Uterus (tissue), 4 donors: Measurements from ENCODE around the gene INKA1. TPM values are rescaled to one million over a fixed set of nuclear protein-coding genes. Genes with fewer than 3 reads are reported as not detected.

Experiments used
- DNase-seq, 2 donors: peaks; one replicate each; pipeline ENCODE4 v3.0.0-alpha.2; 2019 to 2020
- H3K27ac ChIP-seq, 2 donors: fragments of 200-600 bp; sonication (generic); 1 replicate in 1 of 2; 2 replicates in 1 of 2; pipeline ENCODE4 v1.5.1; 2016 to 2018
- H3K27me3 ChIP-seq, 2 donors: fragments of 200-600 bp; sonication (generic); one replicate each; pipeline ENCODE4 v1.5.1; 2018 to 2019; ENCODE audit warnings: control low read depth in 1 of 2
- H3K36me3 ChIP-seq, 2 donors: fragments of 200-600 bp; sonication (generic); one replicate each; pipeline ENCODE4 v1.5.1; 2019; ENCODE audit warnings: control low read depth in 1 of 2
- H3K4me1 ChIP-seq, 2 donors: fragments of 200-600 bp; sonication (generic); one replicate each; pipeline ENCODE4 v1.5.1; 2018 to 2019; ENCODE audit warnings: control low read depth in 1 of 2
- H3K4me3 ChIP-seq, 2 donors: fragments of 200-600 bp; sonication (generic); 1 replicate in 1 of 2; 2 replicates in 1 of 2; pipeline ENCODE4 v1.5.1; 2018 to 2019; ENCODE audit warnings: mild to moderate bottlenecking in 1 of 2
- H3K9me3 ChIP-seq, 2 donors: fragments of 200-600 bp; sonication (generic); one replicate each; pipeline ENCODE4 v1.5.1; 2019; ENCODE audit warnings: control low read depth in 1 of 2
- CTCF ChIP-seq, 4 experiments: fragments of 200-600 bp in 2 of 4; fragments of 450-650 bp in 2 of 4; sonication (generic) in 2 of 4; IDR thresholded peaks; one replicate each; pipeline ENCODE4 v1.5.1; 2016 to 2019; ENCODE audit warnings: antibody characterized with exemption in 4 of 4, mild to moderate bottlenecking in 2 of 4, moderate library complexity in 1 of 4
- POLR2A ChIP-seq, 2 donors: fragments of 450-650 bp; IDR thresholded peaks; one replicate each; pipeline ENCODE4 v1.6.1; 2016; ENCODE audit warnings: antibody characterized with exemption in 2 of 2, mild to moderate bottlenecking in 1 of 2, moderate library complexity in 1 of 2
- intact Hi-C: fragments of 100-400 bp; cut with DNase I; formaldehyde crosslinking; loops from one replicate; pipeline ENCODE4 v1.15.1; 2023; ENCODE audit warnings: low total_unique reads
- total RNA-seq, 4 donors: library from RNA; depleted of rRNA in 3 of 4; stranded (reverse); fragments of >200 nt in 3 of 4; gene quantifications; one replicate each; pipeline versions ENCODE4 v1.1.0 to v1.2.4, GENCODE V29; 2014 to 2023
- donor health status: DM: yes; HTN: yes; CAD: no.

Gene INKA1
- 10 to 100 TPM in 1 of 4 donors, 1 to 10 TPM in 3; 3.1 to 16.7 (median 6.6) TPM for total RNA-seq

- no peaks in the 10 kb centered on the region for H3K27me3 ChIP-seq
- H3K4me1 ChIP-seq: peaks cover 0 to 32% of the 10 kb centered on the region in 2 donors
These were observed at the start of gene INKA1 for GRCh38 chr3:49802719-49803464. Gene INKA1 (plus strand): TSS chr3:49803261. CDS start chr3:49803393, 132 bp downstream.

DNA sequence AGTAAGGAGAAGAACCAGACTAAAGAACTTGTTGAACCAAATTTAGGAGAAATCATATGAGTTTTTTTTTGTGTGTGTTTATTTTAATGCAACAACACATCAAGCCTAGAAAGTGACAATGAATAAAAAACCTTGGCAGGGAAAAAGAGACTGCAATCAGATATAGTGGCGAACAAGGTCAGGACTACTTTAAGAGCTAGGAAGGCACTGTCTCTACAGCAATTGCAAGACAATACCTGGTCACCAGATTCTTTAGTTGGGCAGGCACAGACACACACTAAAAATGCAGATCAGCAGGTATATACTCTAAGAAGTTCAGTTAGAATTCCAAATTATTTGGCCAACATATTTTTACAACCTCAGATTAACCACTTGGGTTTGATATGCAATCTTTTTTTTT, 48.5 kb upstream of the INKA1 start:
- TF ChIP-seq CTCF (IDR thresholded peaks at IDR 0.05): no peak
- TF ChIP-seq POLR2A (IDR thresholded peaks at IDR 0.05): no peak
- intact Hi-C loops: no loop called here
- Histone ChIP-seq H3K4me1 (peaks cover 0 to 6% of the 10 kb centered on the region in 2 donors), H3K27ac (no peak overlapping the region), H3K27me3 (no peaks in the 10 kb centered on the region), H3K9me3 (no peaks in the 10 kb centered on the region), H3K36me3 (no peaks in the 10 kb centered on the region), H3K4me3 (no peak overlapping the region)
- DNase-seq: no peak

More at GRCh38 chr3:49802719-49803464, at the start of gene INKA1:
- Histone ChIP-seq H3K27ac (peak within 1 kb of the TSS; percentile 92 to 94), H3K36me3 (no peaks in the 10 kb centered on the region), H3K9me3 (no peaks in the 10 kb centered on the region), H3K4me3 (peak within 1 kb of the TSS; percentile 72 to 84)
- intact Hi-C loops: loop anchor here (2.0 kb wide), 1 partner anchor 36 kb away; no protein-coding TSS in a partner anchor
- peak; percentile 84 to 96 (median 91) for TF ChIP-seq CTCF (IDR thresholded peaks at IDR 0.05)
- peak; percentile 69 to 77 for TF ChIP-seq POLR2A (IDR thresholded peaks at IDR 0.05)
- peak; percentile 90 to 91 for DNase-seq

DNA sequence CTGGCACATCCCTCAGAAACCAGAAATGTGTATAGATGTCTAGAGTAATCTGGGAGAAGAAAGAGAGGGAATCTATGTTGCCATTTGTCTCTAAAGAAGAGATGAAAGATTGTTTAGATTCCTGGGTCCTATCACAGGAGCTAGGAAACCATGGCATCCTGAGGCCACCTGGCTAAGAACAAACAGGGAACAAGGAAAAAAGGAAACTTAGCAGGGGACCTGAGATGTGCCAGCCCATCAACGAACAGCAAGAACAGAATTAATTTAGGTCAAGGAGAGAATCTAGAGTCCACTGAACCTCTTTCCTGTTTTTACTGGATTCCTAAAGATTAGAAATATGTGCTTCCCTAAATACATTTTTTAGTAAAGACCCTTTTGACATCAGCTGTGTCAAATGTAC, 47.0 kb upstream of the INKA1 start:
- no peaks in the 10 kb centered on the region for H3K9me3 ChIP-seq
- no peak for DNase-seq
- H3K4me1 ChIP-seq: peaks cover 0 to 6% of the 10 kb centered on the region in 2 donors
- intact Hi-C loops: no loop called here
- H3K27ac ChIP-seq: no peak overlapping the region
- no peak overlapping the region for H3K4me3 ChIP-seq
- no peaks in the 10 kb centered on the region for H3K27me3 ChIP-seq
- TF ChIP-seq POLR2A (IDR thresholded peaks at IDR 0.05) (no peak), CTCF (IDR thresholded peaks at IDR 0.05) (no peak)
- no peaks in the 10 kb centered on the region for H3K36me3 ChIP-seq

DNA sequence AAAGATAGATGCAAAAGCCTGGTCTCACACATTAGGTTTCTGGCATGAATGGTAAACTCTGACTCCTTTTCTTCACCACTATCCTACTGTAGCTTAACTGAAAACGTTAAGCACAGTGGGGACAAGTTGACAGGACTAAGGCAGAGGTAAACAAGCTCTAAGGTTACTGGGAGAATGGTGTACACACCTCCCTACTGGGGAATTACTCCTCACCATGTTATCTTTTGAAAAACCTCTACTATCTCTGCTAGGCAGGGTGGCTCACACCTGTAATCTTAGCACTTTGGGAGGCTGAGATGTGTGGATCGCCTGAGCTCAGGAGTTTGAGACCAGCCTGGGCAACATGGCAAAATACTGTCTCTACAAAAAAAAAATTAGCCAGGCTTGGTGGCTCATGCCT, 45.9 kb upstream of the INKA1 start:
- intact Hi-C loops: no loop called here
- Histone ChIP-seq H3K27me3 (no peaks in the 10 kb centered on the region), H3K27ac (no peak overlapping the region), H3K4me1 (peaks cover 0 to 6% of the 10 kb centered on the region in 2 donors), H3K9me3 (no peaks in the 10 kb centered on the region), H3K4me3 (no peak overlapping the region), H3K36me3 (no peaks in the 10 kb centered on the region)
- DNase-seq: no peak
- no peak for TF ChIP-seq POLR2A (IDR thresholded peaks at IDR 0.05)
- no peak for TF ChIP-seq CTCF (IDR thresholded peaks at IDR 0.05)

GRCh38 chr3:49759226-49759625, 43.8 kb upstream of the INKA1 start:
- Histone ChIP-seq H3K4me1 (peaks cover 0 to 6% of the 10 kb centered on the region in 2 donors), H3K36me3 (no peaks in the 10 kb centered on the region), H3K4me3 (no peak overlapping the region), H3K27ac (no peak overlapping the region), H3K27me3 (no peaks in the 10 kb centered on the region), H3K9me3 (no peaks in the 10 kb centered on the region)
- peak; percentile 24 for DNase-seq
- intact Hi-C loops: no loop called here
- TF ChIP-seq CTCF (IDR thresholded peaks at IDR 0.05) (no peak), POLR2A (IDR thresholded peaks at IDR 0.05) (no peak)
